Skin epidermis (tissue), 12 donors: ENCODE data around the gene APBB1IP.
A peak's percentile ranks its signal among the peaks of the same experiment; 100 is the strongest.
"Not testable (repeated sequence)": the region's sequence is repeated elsewhere in the genome, so short reads cannot be mapped to it uniquely, and the experiment has no call there.

ENCODE experiments used
- H3K27ac ChIP-seq, 21 experiments: fragments of 200-600 bp; sonication (generic) in 11 of 21; one replicate each; pipeline ENCODE4 v1.5.0; 2020; ENCODE audit warnings: mild to moderate bottlenecking in 3 of 21, inconsistent platforms in 2 of 21, moderate library complexity in 2 of 21
- H3K4me3 ChIP-seq, 7 experiments: fragments of 200-600 bp; sonication (generic) in 2 of 7; one replicate each; pipeline ENCODE4 v1.5.0; 2020; ENCODE audit warnings: inconsistent platforms in 2 of 7, mild to moderate bottlenecking in 2 of 7, moderate library complexity in 1 of 7

APBB1IP gene

GRCh38 chr10:26593896-26594295, 155.8 kb downstream of the APBB1IP start:
- no peak overlapping the region for H3K4me3 ChIP-seq
- H3K27ac ChIP-seq = no peak overlapping the region

- not testable (repeated sequence) for H3K4me3 ChIP-seq, H3K27ac ChIP-seq
Observed at GRCh38 chr10:26603283-26603682, 165.1 kb downstream of the APBB1IP start.

- not testable (repeated sequence) for H3K4me3 ChIP-seq
Observed at GRCh38 chr10:26604320-26605093, 166.4 kb downstream of the APBB1IP start.

GRCh38 chr10:26606389-26606877, 168.3 kb downstream of the APBB1IP start:
- H3K27ac ChIP-seq, H3K4me3 ChIP-seq: not testable (repeated sequence)

More at GRCh38 chr10:26604320-26605093, 166.4 kb downstream of the APBB1IP start:
- H3K27ac ChIP-seq = not testable (repeated sequence)

- Histone ChIP-seq H3K4me3 (no peak overlapping the region), H3K27ac (peak overlapping the region in 1 of 21 experiments; percentile 7)
Observed at GRCh38 chr10:26612151-26612915, 174.2 kb downstream of the APBB1IP start.
